DMS153 treated with DMSO at 0.1 percent for 48 hours (cell line): ENCODE data around the gene ZBTB43.

Experiments used
- DNase-seq: peaks from one replicate; lab custom pipeline; 2025; ENCODE audit not compliant: unreplicated experiment; lab: John Stamatoyannopoulos, UW

Gene ZBTB43

GRCh38 chr9:126856326-126856877, 51.6 kb downstream of the ZBTB43 start:
- DNase-seq: no peak

- no peak for DNase-seq
These were observed 52.6 kb downstream of the ZBTB43 start for GRCh38 chr9:126857261-126857960.

- DNase-seq: no peak
These were observed 54.3 kb downstream of the ZBTB43 start for GRCh38 chr9:126859111-126859510.

GRCh38 chr9:126860077-126860756, 55.4 kb downstream of the ZBTB43 start, which contains the start of gene ZBTB34:
ZBTB34 (plus strand) TSS chr9:126860639; CDS start chr9:126879400, 18,761 bp downstream.
- DNase-seq: no peak

DNA sequence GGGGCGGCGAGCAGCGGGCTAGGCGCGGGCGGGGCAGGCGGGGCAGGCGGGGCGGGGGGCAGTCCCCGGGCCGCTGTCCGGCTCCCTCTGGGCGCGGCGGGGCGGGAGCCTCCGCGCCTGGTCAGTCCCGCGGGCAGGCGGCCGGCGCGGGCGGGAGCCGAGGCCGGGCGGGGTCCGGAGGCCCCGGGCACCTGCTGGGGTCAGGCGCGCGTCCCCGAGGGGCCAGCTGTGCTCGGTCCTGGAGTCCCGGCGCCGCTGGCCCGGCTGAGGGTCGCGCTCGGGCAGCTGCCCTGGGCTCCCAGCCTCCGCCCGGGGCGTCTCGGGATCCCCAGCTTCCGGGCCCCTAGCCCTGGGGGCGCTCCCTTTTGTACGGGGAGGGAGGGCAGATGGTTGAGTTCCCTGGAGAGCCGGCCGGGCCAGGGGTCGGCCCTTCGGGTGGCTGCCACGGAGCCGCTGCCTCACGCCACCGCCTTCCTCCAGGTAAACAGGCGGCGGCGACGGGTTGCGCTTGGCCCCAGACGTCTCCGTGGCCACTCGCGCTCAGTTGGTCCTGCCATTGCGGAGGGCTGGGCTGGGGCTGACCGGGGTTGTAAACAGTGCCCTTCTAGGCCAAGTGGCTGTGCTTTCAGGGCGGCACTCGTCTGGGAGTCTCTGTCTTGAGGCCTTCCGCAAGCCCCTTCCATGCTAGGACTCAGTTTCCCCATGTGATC, 56.1 kb downstream of the ZBTB43 start:
- DNase-seq: no peak

- no peak for DNase-seq
These were observed 56.9 kb downstream of the ZBTB43 start for GRCh38 chr9:126861707-126862103.

- DNase-seq: no peak
These were observed 57.4 kb downstream of the ZBTB43 start for GRCh38 chr9:126862104-126862761.

DNA sequence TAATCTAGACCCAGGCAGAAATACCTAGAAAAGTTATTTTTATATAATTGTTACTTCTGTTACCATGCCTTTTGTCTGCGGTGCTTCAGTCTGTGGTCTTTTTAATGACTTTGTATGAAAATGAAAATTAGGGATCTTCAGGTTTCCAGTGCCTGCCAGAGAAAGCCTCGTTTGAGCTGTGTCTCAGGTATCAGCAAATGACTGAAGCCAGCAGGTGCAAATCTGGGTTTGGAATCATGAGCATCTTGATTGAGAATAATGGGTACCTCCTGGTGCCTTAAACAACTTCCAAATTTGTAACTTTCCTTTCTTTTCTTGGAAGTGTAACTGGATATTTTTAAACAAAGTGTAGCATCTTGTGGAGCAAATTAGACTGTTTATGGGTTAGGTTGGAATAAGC, 59.9 kb downstream of the ZBTB43 start:
- DNase-seq: no peak

- no peak for DNase-seq
These were observed 64.5 kb downstream of the ZBTB43 start for GRCh38 chr9:126869368-126869767.

GRCh38 chr9:126872516-126872915, 67.7 kb downstream of the ZBTB43 start:
- no peak for DNase-seq

DNA sequence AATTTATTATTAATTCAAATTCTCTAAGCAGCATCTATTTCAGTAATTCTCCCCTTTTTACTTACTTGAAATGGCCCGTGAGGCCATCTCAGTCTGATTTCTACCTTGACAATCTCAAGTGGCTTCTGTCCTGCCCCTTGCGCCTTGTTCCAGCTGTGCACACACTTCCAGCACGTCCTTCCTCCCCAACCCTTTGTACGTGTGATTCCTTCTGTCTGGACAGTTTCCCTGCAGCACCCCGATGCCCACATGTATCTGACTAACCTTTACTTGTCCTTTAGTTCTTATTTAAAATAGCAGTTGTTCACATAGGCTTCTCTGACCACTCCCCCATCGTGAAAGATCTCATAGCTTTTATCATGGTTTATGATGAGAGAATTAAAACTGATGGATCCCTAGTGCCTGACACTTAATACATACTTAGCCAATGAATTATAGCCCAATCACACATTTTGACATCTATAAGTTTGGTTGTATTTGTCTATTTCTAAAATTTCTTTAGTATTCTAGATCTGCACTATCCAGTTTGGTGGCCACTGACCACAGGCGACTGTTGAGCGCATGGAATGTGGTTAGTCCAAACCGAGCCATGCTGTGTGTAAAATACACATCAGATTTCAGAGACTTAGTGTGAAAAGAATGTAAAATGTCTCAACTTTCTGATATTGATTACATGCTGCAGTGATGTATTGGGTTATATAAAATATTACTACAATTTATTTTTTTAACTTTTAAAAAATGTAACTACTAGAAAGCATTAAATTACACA, 69.9 kb downstream of the ZBTB43 start:
- no peak for DNase-seq

GRCh38 chr9:126875756-126876510, 71.1 kb downstream of the ZBTB43 start:
- DNase-seq: no peak

DNA sequence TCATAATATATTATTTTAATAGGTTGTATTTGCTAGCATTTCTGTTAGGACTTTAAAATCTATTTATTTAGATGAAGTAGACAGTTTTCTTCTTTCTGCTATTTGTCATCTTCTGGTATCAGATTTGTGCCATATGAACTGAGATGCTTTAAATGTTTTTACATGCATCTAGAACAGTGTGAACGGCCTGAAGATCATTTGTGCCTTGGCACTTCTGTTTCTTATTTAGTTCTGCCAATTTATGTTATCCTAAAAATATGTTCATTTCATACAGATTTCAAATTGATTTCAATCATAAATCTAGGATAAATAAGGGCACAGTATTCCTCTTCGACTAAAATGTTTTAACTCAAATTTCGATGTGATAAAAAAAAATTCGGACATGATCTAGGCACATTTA, 71.7 kb downstream of the ZBTB43 start:
- no peak for DNase-seq

DNA sequence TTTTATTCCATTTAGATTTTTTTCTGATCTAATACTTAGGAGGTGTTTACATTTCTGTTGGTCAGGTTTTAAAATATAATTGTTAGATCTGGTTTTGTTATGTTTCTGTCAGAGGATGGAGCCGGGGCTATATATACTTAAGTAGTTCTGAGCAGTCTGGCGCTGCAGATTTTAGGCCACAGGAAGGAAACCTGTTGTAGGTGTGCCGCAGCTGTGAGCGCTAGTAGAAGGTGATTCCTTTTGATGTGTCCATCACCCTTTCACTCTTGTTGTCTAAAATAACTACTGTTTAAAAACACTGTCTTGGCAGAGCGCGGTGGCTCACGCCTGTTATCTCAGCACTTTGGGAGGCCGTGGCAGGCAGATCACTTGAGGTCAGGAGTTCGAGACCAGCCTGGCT, 72.6 kb downstream of the ZBTB43 start:
- no peak for DNase-seq

GRCh38 chr9:126879288-126879687, 74.4 kb downstream of the ZBTB43 start:
- DNase-seq: no peak

GRCh38 chr9:126880226-126880946, 75.5 kb downstream of the ZBTB43 start:
- DNase-seq: no peak

DNA sequence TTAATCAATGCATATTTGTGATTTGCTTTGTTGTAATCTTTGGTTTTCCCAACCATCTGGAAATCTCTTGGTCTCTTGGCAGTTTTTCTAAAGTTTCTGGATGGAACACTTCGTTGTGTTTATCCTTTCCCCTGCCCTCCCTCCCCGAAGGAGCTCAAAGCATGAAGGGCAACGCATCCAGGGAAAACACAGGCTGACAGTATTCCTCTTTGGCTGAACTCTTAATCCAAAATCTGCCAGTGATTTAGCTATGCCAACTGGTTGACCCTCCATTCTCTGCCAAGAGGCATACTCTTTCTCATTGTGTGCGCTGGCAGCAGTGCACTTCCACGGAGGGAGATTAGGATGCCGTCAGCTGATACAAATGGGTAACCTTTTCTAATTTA, 76.1 kb downstream of the ZBTB43 start:
- no peak for DNase-seq

GRCh38 chr9:126882746-126883145, 77.9 kb downstream of the ZBTB43 start:
- DNase-seq: no peak

- DNase-seq: no peak
These were observed 78.8 kb downstream of the ZBTB43 start for GRCh38 chr9:126883636-126884035.
